Prostate gland (tissue), 2 donors: ENCODE data around the gene NCOA6. TPM values are rescaled to one million over a fixed set of nuclear protein-coding genes. Genes with fewer than 3 reads are reported as not detected.
A peak's percentile ranks its signal among the peaks of the same experiment; 100 is the strongest.

ENCODE experiments used
- DNase-seq: peaks from one replicate; pipeline ENCODE4 v3.0.0-alpha.2; 2019; ENCODE audit warnings: low spot score
- H3K27ac ChIP-seq, 2 donors: fragments of 200-600 bp; sonication (generic); 2 replicates each; pipeline ENCODE4 v1.5.1; 2017 to 2019
- H3K27me3 ChIP-seq: fragments of 200-600 bp; sonication (generic); replicated peaks from 2 replicates; pipeline ENCODE4 v1.5.1; 2019; ENCODE audit not compliant: insufficient read depth
- H3K36me3 ChIP-seq, 2 donors: fragments of 200-600 bp; sonication (generic); 1 replicate in 1 of 2; 2 replicates in 1 of 2; pipeline versions ENCODE4 v1.5.1 to v1.8.1; 2017 to 2019
- H3K4me1 ChIP-seq: fragments of 200-600 bp; sonication (generic); replicated peaks from 2 replicates; pipeline ENCODE4 v1.5.1; 2019
- H3K4me3 ChIP-seq, 2 donors: fragments of 200-600 bp; sonication (generic); 2 replicates each; pipeline ENCODE4 v1.5.1; 2017 to 2019
- H3K9me3 ChIP-seq: fragments of 200-600 bp; sonication (generic); 2 replicates; pipeline ENCODE4 v1.5.1; 2017
- CTCF ChIP-seq, 4 experiments: fragments of 200-600 bp in 2 of 4; fragments of 450-650 bp in 2 of 4; sonication (generic) in 2 of 4; IDR thresholded peaks; 1 replicate in 3 of 4; 2 replicates in 1 of 4; pipeline ENCODE4 v1.5.1; 2016 to 2019; ENCODE audit warnings: antibody characterized with exemption in 4 of 4, mild to moderate bottlenecking in 2 of 4, moderate library complexity in 2 of 4
- POLR2A ChIP-seq: fragments of 450-650 bp; IDR thresholded peaks from one replicate; pipeline ENCODE4 v1.6.1; 2016; ENCODE audit warnings: antibody characterized with exemption, mild to moderate bottlenecking
- POLR2AphosphoS5 ChIP-seq: sonication (generic); formaldehyde crosslinking; IDR thresholded peaks from one replicate; pipeline ENCODE4 v1.6.1; 2017; ENCODE audit warnings: antibody characterized with exemption
- WGBS: methylation state at CpG from one replicate; pipeline ENCODE4 v1.1.5; 2018; 5-methylcytosine and 5-hydroxymethylcytosine counted together
- intact Hi-C: fragments of 100-400 bp; cut with DNase I; formaldehyde crosslinking; loops from one replicate; pipeline ENCODE4 v1.14.2; 2022
- total RNA-seq, 2 donors: library from RNA; depleted of rRNA; stranded (reverse); fragments of >200 nt; gene quantifications; one replicate each; pipeline ENCODE4 v1.1.0, GENCODE V29; 2016

NCOA6 gene
- total RNA-seq, 2 donors from 2014 or later = 19.6 to 43.7 TPM

- no peak overlapping the region for H3K4me3 ChIP-seq
- intact Hi-C loops = no loop called here
Measured at GRCh38 chr20:34862724-34863123, 37.3 kb upstream of the NCOA6 start.

GRCh38 chr20:34861386-34862084 is 36.1 kb upstream of the NCOA6 start:
- Histone ChIP-seq H3K36me3 (no peaks in the 10 kb centered on the region), H3K27me3 (no peaks in the 10 kb centered on the region), H3K27ac (no peak overlapping the region), H3K4me3 (no peak overlapping the region), H3K4me1 (no peaks in the 10 kb centered on the region), H3K9me3 (no peaks in the 10 kb centered on the region)
- intact Hi-C loops = no loop called here
- TF ChIP-seq POLR2A (no peak), POLR2AphosphoS5 (peak; percentile 67), CTCF (IDR thresholded peaks at IDR 0.05) (no peak)
- 71% methylated on average over 7 of the region's 7 CpGs for WGBS
- peak; percentile 70 for DNase-seq

More at GRCh38 chr20:34862724-34863123, 37.3 kb upstream of the NCOA6 start:
- Histone ChIP-seq H3K9me3 (no peaks in the 10 kb centered on the region), H3K27ac (no peak overlapping the region), H3K27me3 (no peaks in the 10 kb centered on the region), H3K36me3 (no peaks in the 10 kb centered on the region), H3K4me1 (no peaks in the 10 kb centered on the region)
- no peak for DNase-seq
- TF ChIP-seq POLR2A (no peak), POLR2AphosphoS5 (no peak), CTCF (IDR thresholded peaks at IDR 0.05) (no peak)
- WGBS = 91% methylated on average over 12 of the region's 12 CpGs

DNA sequence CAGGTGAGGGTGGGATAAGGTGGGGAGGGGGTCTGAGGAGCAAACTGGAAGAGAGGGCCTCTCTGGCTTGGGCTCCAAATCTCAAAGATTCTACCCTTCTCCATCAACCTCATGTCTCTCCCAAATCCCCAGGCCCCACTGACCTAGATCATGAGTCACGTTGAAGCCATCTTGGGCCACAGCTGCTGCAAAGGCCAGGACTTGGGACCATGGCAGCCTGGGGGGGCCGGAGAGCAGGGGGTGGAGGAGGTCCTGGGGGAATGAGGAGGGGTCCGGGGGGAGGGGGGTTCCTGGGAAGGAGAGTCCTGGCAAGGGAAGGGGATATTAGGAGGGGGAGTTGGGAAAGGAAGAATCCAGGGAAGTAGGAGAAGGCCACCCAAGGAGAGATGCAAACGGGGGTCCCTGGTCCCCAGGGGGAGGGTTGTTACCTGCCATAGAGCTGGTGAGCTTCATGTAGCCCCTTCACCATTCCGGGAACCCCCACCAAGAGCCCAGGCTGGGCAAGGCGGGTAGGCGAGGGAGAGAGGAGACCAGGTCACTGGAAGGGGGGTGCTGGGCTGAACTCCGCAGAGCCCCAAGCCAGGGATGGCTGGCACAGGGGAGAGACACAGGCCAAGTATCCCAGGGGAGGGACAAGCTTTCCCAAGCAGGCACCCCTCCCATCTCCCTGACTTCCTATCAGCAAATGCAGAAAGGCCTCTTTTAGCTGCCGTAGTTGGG is 34.5 kb upstream of the NCOA6 start:
- 89% methylated on average over 9 of the region's 9 CpGs for WGBS

DNA sequence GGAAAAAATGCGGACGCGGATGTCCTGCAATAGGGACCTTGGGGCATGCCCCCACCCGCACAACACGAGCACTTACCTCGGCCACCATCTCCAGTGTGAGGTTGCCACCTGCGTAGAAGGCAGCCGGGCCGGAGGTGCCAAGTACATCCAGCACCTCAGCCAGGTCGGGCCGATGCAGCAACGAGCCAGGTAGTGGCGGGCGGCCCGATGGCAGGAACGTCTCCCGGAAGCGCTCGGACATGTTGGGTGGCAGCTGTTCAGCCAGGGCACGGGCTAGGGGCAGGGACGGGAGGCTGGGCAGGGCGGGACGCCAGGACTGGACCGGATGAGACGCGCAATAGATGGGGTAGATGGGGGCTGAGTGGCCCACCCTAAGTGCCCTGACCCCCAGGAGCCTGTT is 33.9 kb upstream of the NCOA6 start:
- no peak for TF ChIP-seq CTCF (IDR thresholded peaks at IDR 0.05)
- TF ChIP-seq POLR2AphosphoS5 = no peak
- TF ChIP-seq POLR2A = no peak
- Histone ChIP-seq H3K9me3 (no peaks in the 10 kb centered on the region), H3K27me3 (no peaks in the 10 kb centered on the region), H3K36me3 (no peaks in the 10 kb centered on the region), H3K4me3 (no peak overlapping the region), H3K4me1 (no peaks in the 10 kb centered on the region), H3K27ac (no peak overlapping the region)
- 93% methylated on average over 26 of the region's 26 CpGs for WGBS
- no peak for DNase-seq
- intact Hi-C loops = no loop called here

More for the DNA sequence above, 34.5 kb upstream of the NCOA6 start:
- Histone ChIP-seq H3K27me3 (no peaks in the 10 kb centered on the region), H3K36me3 (no peaks in the 10 kb centered on the region), H3K4me1 (no peaks in the 10 kb centered on the region), H3K4me3 (no peak overlapping the region), H3K27ac (no peak overlapping the region), H3K9me3 (no peaks in the 10 kb centered on the region)
- TF ChIP-seq CTCF (IDR thresholded peaks at IDR 0.05) (no peak), POLR2AphosphoS5 (no peak), POLR2A (no peak)
- no peak for DNase-seq
- intact Hi-C loops = no loop called here
